HG02938 (cell line): ENCODE results near the gene PASK.
"Not testable (repeated sequence)": the region's sequence is repeated elsewhere in the genome, so short reads cannot be mapped to it uniquely, and the experiment has no call there.

Experiments used
- ATAC-seq: cut with Tn5 transposase; IDR thresholded peaks from one replicate; pipeline ENCODE4 v1.9.1; 2021; ENCODE audit warnings: mild to moderate bottlenecking, moderate library complexity; ENCODE audit not compliant: unreplicated experiment

PASK gene

GRCh38 chr2:241109210-241110088 is 39.8 kb downstream of the PASK start:
- ATAC-seq: no peak

GRCh38 chr2:241108271-241109209 is 40.7 kb downstream of the PASK start:
- no peak for ATAC-seq

GRCh38 chr2:241107031-241107783 is 42.1 kb downstream of the PASK start:
- no peak for ATAC-seq

- ATAC-seq: no peak
Measured at GRCh38 chr2:241105641-241106040, 43.6 kb downstream of the PASK start.

- ATAC-seq: not testable (repeated sequence)
Measured at GRCh38 chr2:241104611-241105010, 44.7 kb downstream of the PASK start.

- ATAC-seq: no peak
Measured at GRCh38 chr2:241103176-241103595, 46.1 kb downstream of the PASK start.

GRCh38 chr2:241102239-241102803 is 47.0 kb downstream of the PASK start, which contains the start of gene MTERF4:
Gene MTERF4, minus strand, starts transcription at chr2:241102287. Its CDS starts 14 bp downstream, at chr2:241102273.
- peak; percentile 80 for ATAC-seq

GRCh38 chr2:241099246-241099645 is 50.0 kb downstream of the PASK start:
- ATAC-seq: no peak

- ATAC-seq: peak; percentile 58
Measured at GRCh38 chr2:241096979-241097378, 52.3 kb downstream of the PASK start.

GRCh38 chr2:241095594-241096290 is 53.5 kb downstream of the PASK start:
- no peak for ATAC-seq

GRCh38 chr2:241094924-241095420 is 54.3 kb downstream of the PASK start:
- no peak for ATAC-seq

GRCh38 chr2:241094172-241094571 is 55.1 kb downstream of the PASK start:
- no peak for ATAC-seq

- not testable (repeated sequence) for ATAC-seq
Measured at GRCh38 chr2:241093133-241093781, 56.0 kb downstream of the PASK start.

GRCh38 chr2:241092677-241093076 is 56.6 kb downstream of the PASK start:
- no peak for ATAC-seq

GRCh38 chr2:241091734-241092445 is 57.4 kb downstream of the PASK start:
- no peak for ATAC-seq

GRCh38 chr2:241091201-241091600 is 58.1 kb downstream of the PASK start:
- no peak for ATAC-seq

- ATAC-seq: no peak
Measured at GRCh38 chr2:241088791-241089732, 60.2 kb downstream of the PASK start.
